ENCODE data around the gene NANOG. TPM values are rescaled to one million over a fixed set of nuclear protein-coding genes. Genes with fewer than 3 reads are reported as not detected.

Gene NANOG
- total and polyA plus RNA-seq, 2 experiments from 2014 or later = 48.5 to 134 TPM

DNA sequence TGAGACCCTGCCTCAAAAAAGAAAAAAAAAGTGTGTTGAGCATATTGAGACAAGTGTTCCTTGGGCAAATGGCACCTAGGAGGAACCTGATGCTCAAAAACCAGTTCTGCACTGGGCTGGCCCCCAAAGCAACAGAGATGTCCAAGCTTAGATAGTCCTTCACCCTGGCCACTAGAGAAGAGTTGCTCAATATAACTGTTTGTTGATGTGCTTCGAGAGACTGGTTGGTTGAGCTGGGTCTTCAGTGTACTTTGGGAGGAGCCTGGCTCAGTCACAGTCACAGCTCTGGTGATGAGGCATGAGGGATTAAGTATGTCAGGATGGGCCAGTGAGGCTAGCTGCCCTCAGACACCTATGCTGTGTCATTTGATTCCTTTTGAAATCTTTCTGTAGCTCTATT is 45.5 kb downstream of the NANOG start:
- Histone ChIP-seq H2AFZ (no peak overlapping the region), H3K36me3 (ENCODE audit: insufficient read depth) (peaks cover 3% of the 10 kb centered on the region; the same call in 1 of the 2 replicates), H3K79me2 (replicated peaks; ENCODE audit: insufficient read depth) (no peaks in the 10 kb centered on the region), H3K27me3 (ENCODE audit: insufficient read depth) (no peaks in the 10 kb centered on the region), H3K4me2 (no peak overlapping the region), H3K4me1 (ENCODE audit: insufficient read depth) (no peaks in the 10 kb centered on the region), H3K9me2 (ENCODE audit: insufficient read depth) (no peaks in the 10 kb centered on the region), H3F3A (replicated peaks; ENCODE audit: low read depth) (no peaks in the 10 kb centered on the region), H3K4me3 (no peak overlapping the region), H4K20me1 (replicated peaks; ENCODE audit: insufficient read depth) (no peaks in the 10 kb centered on the region), H3K27ac (ENCODE audit: low read depth) (no peak overlapping the region)
- no peak for TF ChIP-seq EZH2 (IDR thresholded peaks at IDR 0.05; ENCODE audit: low read depth, unreplicated experiment)
- TF ChIP-seq ETS1 (IDR thresholded peaks at IDR 0.05) = no peak
- TF ChIP-seq CREB1 (CRISPR knock-in tag; IDR thresholded peaks at IDR 0.05; ENCODE audit: low read depth) = no peak
- TF ChIP-seq STAT1 (IDR thresholded peaks at IDR 0.05; ENCODE audit: unreplicated experiment) = no peak
- no peak for TF ChIP-seq EZH2phosphoT487 (IDR thresholded peaks at IDR 0.05; ENCODE audit: unreplicated experiment)
- TF ChIP-seq, protein P1, sequence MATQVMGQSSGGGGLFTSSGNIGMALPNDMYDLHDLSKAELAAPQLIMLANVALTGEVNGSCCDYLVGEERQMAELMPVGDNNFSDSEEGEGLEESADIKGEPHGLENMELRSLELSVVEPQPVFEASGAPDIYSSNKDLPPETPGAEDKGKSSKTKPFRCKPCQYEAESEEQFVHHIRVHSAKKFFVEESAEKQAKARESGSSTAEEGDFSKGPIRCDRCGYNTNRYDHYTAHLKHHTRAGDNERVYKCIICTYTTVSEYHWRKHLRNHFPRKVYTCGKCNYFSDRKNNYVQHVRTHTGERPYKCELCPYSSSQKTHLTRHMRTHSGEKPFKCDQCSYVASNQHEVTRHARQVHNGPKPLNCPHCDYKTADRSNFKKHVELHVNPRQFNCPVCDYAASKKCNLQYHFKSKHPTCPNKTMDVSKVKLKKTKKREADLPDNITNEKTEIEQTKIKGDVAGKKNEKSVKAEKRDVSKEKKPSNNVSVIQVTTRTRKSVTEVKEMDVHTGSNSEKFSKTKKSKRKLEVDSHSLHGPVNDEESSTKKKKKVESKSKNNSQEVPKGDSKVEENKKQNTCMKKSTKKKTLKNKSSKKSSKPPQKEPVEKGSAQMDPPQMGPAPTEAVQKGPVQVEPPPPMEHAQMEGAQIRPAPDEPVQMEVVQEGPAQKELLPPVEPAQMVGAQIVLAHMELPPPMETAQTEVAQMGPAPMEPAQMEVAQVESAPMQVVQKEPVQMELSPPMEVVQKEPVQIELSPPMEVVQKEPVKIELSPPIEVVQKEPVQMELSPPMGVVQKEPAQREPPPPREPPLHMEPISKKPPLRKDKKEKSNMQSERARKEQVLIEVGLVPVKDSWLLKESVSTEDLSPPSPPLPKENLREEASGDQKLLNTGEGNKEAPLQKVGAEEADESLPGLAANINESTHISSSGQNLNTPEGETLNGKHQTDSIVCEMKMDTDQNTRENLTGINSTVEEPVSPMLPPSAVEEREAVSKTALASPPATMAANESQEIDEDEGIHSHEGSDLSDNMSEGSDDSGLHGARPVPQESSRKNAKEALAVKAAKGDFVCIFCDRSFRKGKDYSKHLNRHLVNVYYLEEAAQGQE (IDR thresholded peaks at IDR 0.05; ENCODE audit: unreplicated experiment) = no peak
- no peak for TF ChIP-seq ZNF114 (CRISPR knock-in tag; IDR thresholded peaks at IDR 0.05)
- no peak for TF ChIP-seq ZNF462 (CRISPR knock-in tag; IDR thresholded peaks at IDR 0.05)
- TF ChIP-seq NANOG (IDR thresholded peaks at IDR 0.05; ENCODE audit: borderline replicate concordance) = no peak
- TF ChIP-seq, protein P2, sequence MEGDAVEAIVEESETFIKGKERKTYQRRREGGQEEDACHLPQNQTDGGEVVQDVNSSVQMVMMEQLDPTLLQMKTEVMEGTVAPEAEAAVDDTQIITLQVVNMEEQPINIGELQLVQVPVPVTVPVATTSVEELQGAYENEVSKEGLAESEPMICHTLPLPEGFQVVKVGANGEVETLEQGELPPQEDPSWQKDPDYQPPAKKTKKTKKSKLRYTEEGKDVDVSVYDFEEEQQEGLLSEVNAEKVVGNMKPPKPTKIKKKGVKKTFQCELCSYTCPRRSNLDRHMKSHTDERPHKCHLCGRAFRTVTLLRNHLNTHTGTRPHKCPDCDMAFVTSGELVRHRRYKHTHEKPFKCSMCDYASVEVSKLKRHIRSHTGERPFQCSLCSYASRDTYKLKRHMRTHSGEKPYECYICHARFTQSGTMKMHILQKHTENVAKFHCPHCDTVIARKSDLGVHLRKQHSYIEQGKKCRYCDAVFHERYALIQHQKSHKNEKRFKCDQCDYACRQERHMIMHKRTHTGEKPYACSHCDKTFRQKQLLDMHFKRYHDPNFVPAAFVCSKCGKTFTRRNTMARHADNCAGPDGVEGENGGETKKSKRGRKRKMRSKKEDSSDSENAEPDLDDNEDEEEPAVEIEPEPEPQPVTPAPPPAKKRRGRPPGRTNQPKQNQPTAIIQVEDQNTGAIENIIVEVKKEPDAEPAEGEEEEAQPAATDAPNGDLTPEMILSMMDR (conservative IDR thresholded peaks at IDR 0.05; ENCODE audit: low read depth in 2 of 2) = no peak
- TF ChIP-seq JUNB (IDR thresholded peaks at IDR 0.05; ENCODE audit: unreplicated experiment) = no peak
- TF ChIP-seq ZNF331 (CRISPR knock-in tag; IDR thresholded peaks at IDR 0.05; ENCODE audit: low read depth) = no peak
- TF ChIP-seq POLR2AphosphoS5 (IDR thresholded peaks at IDR 0.05; ENCODE audit: low read depth) = no peak
- Mint-ChIP-seq H3K36me3 (ENCODE audit: low read depth) (no peaks in the 10 kb centered on the region), H3K27ac (no peak overlapping the region), H3K4me1 (peaks cover 9% of the 10 kb centered on the region), H3K4me3 (no peak overlapping the region), H3K27me3 (ENCODE audit: insufficient read depth, low read depth, poor library complexity) (peaks cover 14% of the 10 kb centered on the region), H3K9me3 (no peaks in the 10 kb centered on the region; the same call in 1 of the 3 replicates)
- no peak for ATAC-seq
- DNase-seq (ENCODE audit: low spot score) = no peak

Measured in GM23338 (cell line).